ENCODE results near the gene ST6GAL1.

The ST6GAL1 gene

GRCh38 chr3:187085021-187085666, 154.8 kb downstream of the ST6GAL1 start:
- Histone ChIP-seq H3K4me3 (ENCODE audit: low read depth, low read length) (no peak overlapping the region), H3K18ac (ENCODE audit: low read length) (no peak overlapping the region), H3K27me3 (ENCODE audit: insufficient read depth, low read length) (no peaks in the 10 kb centered on the region), H2BK120ac (ENCODE audit: insufficient read depth, low read length, poor library complexity) (no peak overlapping the region), H3K23ac (ENCODE audit: low read length) (no peak overlapping the region), H3K79me1 (ENCODE audit: low read length) (no peaks in the 10 kb centered on the region), H3K4ac (ENCODE audit: low read depth, low read length) (no peak overlapping the region), H3K4me1 (ENCODE audit: control insufficient read depth in 1 of 2, insufficient read depth in 2 of 2, low read length in 2 of 2) (no peaks in the 10 kb centered on the region), H3K14ac (ENCODE audit: low read length) (no peak overlapping the region), H4K91ac (ENCODE audit: low read depth, low read length) (no peak overlapping the region), H3K9me3 (ENCODE audit: insufficient read depth, low read depth, low read length) (no peaks in the 10 kb centered on the region), H2BK5ac (ENCODE audit: low read depth, low read length, poor library complexity) (no peak overlapping the region), H2BK12ac (ENCODE audit: low read length) (no peak overlapping the region), H2AFZ (ENCODE audit: insufficient read depth, low read length, poor library complexity) (no peak overlapping the region), H4K12ac (ENCODE audit: low read depth, low read length) (no peak overlapping the region), H2AK5ac (ENCODE audit: low read length) (no peak overlapping the region), H3K4me2 (ENCODE audit: low read length) (no peak overlapping the region), H3K9ac (ENCODE audit: low read length) (no peak overlapping the region), H3K36me3 (ENCODE audit: control insufficient read depth in 1 of 2, insufficient read depth in 2 of 2, low read length in 2 of 2) (no peaks in the 10 kb centered on the region), H3K79me2 (ENCODE audit: control insufficient read depth, insufficient read depth, low read length, poor library complexity) (no peaks in the 10 kb centered on the region), H3K27ac (ENCODE audit: low read depth, low read length) (no peak overlapping the region), H4K8ac (ENCODE audit: low read depth, low read length) (no peak overlapping the region)
- no CpG with 5 or more reads among the region's 5 CpGs for WGBS (ENCODE audit: extremely low coverage, insufficient coverage, insufficient read length)
- no peak for DNase-seq

- Histone ChIP-seq H3K9me3 (ENCODE audit: insufficient read depth, low read depth, low read length) (no peaks in the 10 kb centered on the region), H3K14ac (ENCODE audit: low read length) (no peak overlapping the region), H3K23ac (ENCODE audit: low read length) (no peak overlapping the region), H2BK5ac (ENCODE audit: low read depth, low read length, poor library complexity) (no peak overlapping the region), H3K9ac (ENCODE audit: low read length) (no peak overlapping the region), H3K4ac (ENCODE audit: low read depth, low read length) (no peak overlapping the region), H3K4me3 (ENCODE audit: low read depth, low read length) (no peak overlapping the region), H3K27me3 (ENCODE audit: insufficient read depth, low read length) (no peaks in the 10 kb centered on the region), H3K4me2 (ENCODE audit: low read length) (no peak overlapping the region), H2AK5ac (ENCODE audit: low read length) (no peak overlapping the region), H3K79me2 (ENCODE audit: control insufficient read depth, insufficient read depth, low read length, poor library complexity) (no peaks in the 10 kb centered on the region), H3K18ac (ENCODE audit: low read length) (no peak overlapping the region), H4K12ac (ENCODE audit: low read depth, low read length) (no peak overlapping the region), H3K79me1 (ENCODE audit: low read length) (no peaks in the 10 kb centered on the region), H3K27ac (ENCODE audit: low read depth, low read length) (no peak overlapping the region), H4K91ac (ENCODE audit: low read depth, low read length) (no peak overlapping the region), H2BK12ac (ENCODE audit: low read length) (no peak overlapping the region), H2AFZ (ENCODE audit: insufficient read depth, low read length, poor library complexity) (no peak overlapping the region), H3K36me3 (ENCODE audit: control insufficient read depth in 1 of 2, insufficient read depth in 2 of 2, low read length in 2 of 2) (no peaks in the 10 kb centered on the region), H4K8ac (ENCODE audit: low read depth, low read length) (no peak overlapping the region), H2BK120ac (ENCODE audit: insufficient read depth, low read length, poor library complexity) (no peak overlapping the region), H3K4me1 (ENCODE audit: control insufficient read depth in 1 of 2, insufficient read depth in 2 of 2, low read length in 2 of 2) (no peaks in the 10 kb centered on the region)
- WGBS (ENCODE audit: extremely low coverage, insufficient coverage, insufficient read length) = no CpG with 5 or more reads among the region's 1 CpG
- no peak for DNase-seq
Observed at GRCh38 chr3:187085933-187086332, 155.6 kb downstream of the ST6GAL1 start.

GRCh38 chr3:187086831-187087230, 156.5 kb downstream of the ST6GAL1 start:
- Histone ChIP-seq H3K4ac (ENCODE audit: low read depth, low read length) (no peak overlapping the region), H3K4me3 (ENCODE audit: low read depth, low read length) (no peak overlapping the region), H3K18ac (ENCODE audit: low read length) (no peak overlapping the region), H3K27ac (ENCODE audit: low read depth, low read length) (no peak overlapping the region), H3K9ac (ENCODE audit: low read length) (no peak overlapping the region), H2AFZ (ENCODE audit: insufficient read depth, low read length, poor library complexity) (no peak overlapping the region), H2AK5ac (ENCODE audit: low read length) (no peak overlapping the region), H3K23ac (ENCODE audit: low read length) (no peak overlapping the region), H2BK5ac (ENCODE audit: low read depth, low read length, poor library complexity) (no peak overlapping the region), H3K4me1 (ENCODE audit: control insufficient read depth in 1 of 2, insufficient read depth in 2 of 2, low read length in 2 of 2) (no peaks in the 10 kb centered on the region), H3K14ac (ENCODE audit: low read length) (no peak overlapping the region), H3K79me2 (ENCODE audit: control insufficient read depth, insufficient read depth, low read length, poor library complexity) (no peaks in the 10 kb centered on the region), H3K4me2 (ENCODE audit: low read length) (no peak overlapping the region), H4K91ac (ENCODE audit: low read depth, low read length) (no peak overlapping the region), H3K27me3 (ENCODE audit: insufficient read depth, low read length) (no peaks in the 10 kb centered on the region), H4K8ac (ENCODE audit: low read depth, low read length) (no peak overlapping the region), H3K36me3 (ENCODE audit: control insufficient read depth in 1 of 2, insufficient read depth in 2 of 2, low read length in 2 of 2) (no peaks in the 10 kb centered on the region), H3K79me1 (ENCODE audit: low read length) (no peaks in the 10 kb centered on the region), H2BK12ac (ENCODE audit: low read length) (no peak overlapping the region), H2BK120ac (ENCODE audit: insufficient read depth, low read length, poor library complexity) (no peak overlapping the region), H3K9me3 (ENCODE audit: insufficient read depth, low read depth, low read length) (no peaks in the 10 kb centered on the region), H4K12ac (ENCODE audit: low read depth, low read length) (no peak overlapping the region)
- whole genome bisulfite sequencing (ENCODE audit: extremely low coverage, insufficient coverage, insufficient read length) = no CpG with 5 or more reads among the region's 3 CpGs
- DNase-seq = no peak

DNA sequence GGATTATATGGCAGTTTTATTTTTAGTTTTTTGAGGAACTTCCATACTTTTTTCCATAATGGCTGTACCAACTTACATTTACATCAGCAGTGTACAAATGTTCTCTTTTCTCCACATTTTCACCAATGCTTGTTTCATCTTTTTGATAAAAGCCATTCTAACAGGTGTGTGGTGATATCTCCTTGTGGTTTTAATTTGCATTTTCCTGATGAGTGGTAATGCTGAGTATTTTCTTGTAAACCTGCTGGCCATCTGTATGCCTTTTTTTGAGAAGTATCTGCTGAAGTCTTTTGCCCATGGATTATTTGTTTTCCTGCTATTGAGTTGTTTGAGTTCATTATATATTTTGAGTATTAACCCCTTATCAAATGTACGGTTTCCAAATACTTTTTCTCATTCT, 158.4 kb downstream of the ST6GAL1 start:
- Histone ChIP-seq H3K36me3 (ENCODE audit: control insufficient read depth in 1 of 2, insufficient read depth in 2 of 2, low read length in 2 of 2) (no peaks in the 10 kb centered on the region), H2BK5ac (ENCODE audit: low read depth, low read length, poor library complexity) (no peak overlapping the region), H3K27me3 (ENCODE audit: insufficient read depth, low read length) (no peaks in the 10 kb centered on the region), H3K9me3 (ENCODE audit: insufficient read depth, low read depth, low read length) (no peaks in the 10 kb centered on the region), H3K4me3 (ENCODE audit: low read depth, low read length) (no peak overlapping the region), H3K79me1 (ENCODE audit: low read length) (no peaks in the 10 kb centered on the region), H4K8ac (ENCODE audit: low read depth, low read length) (no peak overlapping the region), H3K27ac (ENCODE audit: low read depth, low read length) (no peak overlapping the region), H4K91ac (ENCODE audit: low read depth, low read length) (no peak overlapping the region), H2BK12ac (ENCODE audit: low read length) (no peak overlapping the region), H2AFZ (ENCODE audit: insufficient read depth, low read length, poor library complexity) (no peak overlapping the region), H3K79me2 (ENCODE audit: control insufficient read depth, insufficient read depth, low read length, poor library complexity) (no peaks in the 10 kb centered on the region), H3K14ac (ENCODE audit: low read length) (no peak overlapping the region), H3K23ac (ENCODE audit: low read length) (no peak overlapping the region), H2BK120ac (ENCODE audit: insufficient read depth, low read length, poor library complexity) (no peak overlapping the region), H3K18ac (ENCODE audit: low read length) (no peak overlapping the region), H3K4ac (ENCODE audit: low read depth, low read length) (no peak overlapping the region), H2AK5ac (ENCODE audit: low read length) (no peak overlapping the region), H3K4me2 (ENCODE audit: low read length) (no peak overlapping the region), H4K12ac (ENCODE audit: low read depth, low read length) (no peak overlapping the region), H3K4me1 (ENCODE audit: control insufficient read depth in 1 of 2, insufficient read depth in 2 of 2, low read length in 2 of 2) (no peaks in the 10 kb centered on the region), H3K9ac (ENCODE audit: low read length) (no peak overlapping the region)
- WGBS (ENCODE audit: extremely low coverage, insufficient coverage, insufficient read length) = no CpG with 5 or more reads among the region's 1 CpG
- DNase-seq = no peak
